ENCODE data around the gene STK4.

DNA sequence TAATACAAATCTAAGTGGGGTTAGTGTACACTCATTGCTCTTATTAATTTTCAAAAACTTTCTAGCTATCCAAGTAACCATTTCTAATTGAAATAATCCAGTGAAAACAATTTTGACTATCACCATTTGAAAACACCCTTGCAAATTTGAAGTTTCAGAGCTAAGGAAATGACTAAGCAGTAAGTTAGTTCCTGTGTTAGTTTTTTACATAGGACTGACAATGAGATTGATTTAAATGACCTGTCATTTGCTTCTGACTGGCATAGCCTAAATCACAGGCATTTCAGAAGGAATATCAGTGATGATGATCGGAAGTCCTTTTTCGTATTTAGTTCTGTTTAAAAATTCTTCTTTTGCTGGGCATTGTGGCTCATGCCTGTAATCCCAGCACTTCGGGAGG is 27.0 kb downstream of the STK4 start:
- TF ChIP-seq, protein P1, sequence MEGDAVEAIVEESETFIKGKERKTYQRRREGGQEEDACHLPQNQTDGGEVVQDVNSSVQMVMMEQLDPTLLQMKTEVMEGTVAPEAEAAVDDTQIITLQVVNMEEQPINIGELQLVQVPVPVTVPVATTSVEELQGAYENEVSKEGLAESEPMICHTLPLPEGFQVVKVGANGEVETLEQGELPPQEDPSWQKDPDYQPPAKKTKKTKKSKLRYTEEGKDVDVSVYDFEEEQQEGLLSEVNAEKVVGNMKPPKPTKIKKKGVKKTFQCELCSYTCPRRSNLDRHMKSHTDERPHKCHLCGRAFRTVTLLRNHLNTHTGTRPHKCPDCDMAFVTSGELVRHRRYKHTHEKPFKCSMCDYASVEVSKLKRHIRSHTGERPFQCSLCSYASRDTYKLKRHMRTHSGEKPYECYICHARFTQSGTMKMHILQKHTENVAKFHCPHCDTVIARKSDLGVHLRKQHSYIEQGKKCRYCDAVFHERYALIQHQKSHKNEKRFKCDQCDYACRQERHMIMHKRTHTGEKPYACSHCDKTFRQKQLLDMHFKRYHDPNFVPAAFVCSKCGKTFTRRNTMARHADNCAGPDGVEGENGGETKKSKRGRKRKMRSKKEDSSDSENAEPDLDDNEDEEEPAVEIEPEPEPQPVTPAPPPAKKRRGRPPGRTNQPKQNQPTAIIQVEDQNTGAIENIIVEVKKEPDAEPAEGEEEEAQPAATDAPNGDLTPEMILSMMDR (IDR thresholded peaks at IDR 0.05; ENCODE audit: low read depth, low read length): no peak
- no peak for TF ChIP-seq POLR2A (IDR thresholded peaks at IDR 0.05; ENCODE audit: extremely low read depth, insufficient read length)

All from NB4 (cell line).